Measurements from ENCODE around the gene EVI5.

DNA sequence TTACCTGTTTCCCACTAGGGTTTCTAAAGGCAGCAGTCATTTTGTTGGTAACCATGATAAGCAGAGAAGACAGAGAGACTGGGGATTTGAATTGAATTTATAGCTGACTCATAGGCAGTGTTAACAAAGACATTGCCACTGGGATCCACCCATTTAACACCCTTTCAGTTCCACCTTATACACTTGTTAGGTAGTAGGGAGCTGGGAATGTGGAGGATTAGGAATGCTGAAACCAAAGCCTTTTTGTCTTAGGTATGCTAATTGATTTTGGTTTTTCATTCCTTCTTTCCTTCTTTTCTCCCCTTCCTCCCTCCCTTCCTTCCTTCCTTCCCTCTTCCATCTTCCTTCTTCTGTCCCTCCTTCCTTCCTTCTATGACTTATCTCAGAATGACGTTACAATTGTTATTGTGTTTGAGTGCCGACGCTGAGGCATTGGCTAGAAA lies 7.5 kb upstream of the EVI5 start:
- TF ChIP-seq, protein P1, sequence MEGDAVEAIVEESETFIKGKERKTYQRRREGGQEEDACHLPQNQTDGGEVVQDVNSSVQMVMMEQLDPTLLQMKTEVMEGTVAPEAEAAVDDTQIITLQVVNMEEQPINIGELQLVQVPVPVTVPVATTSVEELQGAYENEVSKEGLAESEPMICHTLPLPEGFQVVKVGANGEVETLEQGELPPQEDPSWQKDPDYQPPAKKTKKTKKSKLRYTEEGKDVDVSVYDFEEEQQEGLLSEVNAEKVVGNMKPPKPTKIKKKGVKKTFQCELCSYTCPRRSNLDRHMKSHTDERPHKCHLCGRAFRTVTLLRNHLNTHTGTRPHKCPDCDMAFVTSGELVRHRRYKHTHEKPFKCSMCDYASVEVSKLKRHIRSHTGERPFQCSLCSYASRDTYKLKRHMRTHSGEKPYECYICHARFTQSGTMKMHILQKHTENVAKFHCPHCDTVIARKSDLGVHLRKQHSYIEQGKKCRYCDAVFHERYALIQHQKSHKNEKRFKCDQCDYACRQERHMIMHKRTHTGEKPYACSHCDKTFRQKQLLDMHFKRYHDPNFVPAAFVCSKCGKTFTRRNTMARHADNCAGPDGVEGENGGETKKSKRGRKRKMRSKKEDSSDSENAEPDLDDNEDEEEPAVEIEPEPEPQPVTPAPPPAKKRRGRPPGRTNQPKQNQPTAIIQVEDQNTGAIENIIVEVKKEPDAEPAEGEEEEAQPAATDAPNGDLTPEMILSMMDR (IDR thresholded peaks at IDR 0.05), result no peak
- TF ChIP-seq POLR2A (IDR thresholded peaks at IDR 0.05), result no peak

All from thyroid gland (tissue), 4 donors.